C4-2B (cell line): ENCODE measurements around the gene CHCHD6.

Experiments used
- H3K27ac ChIP-seq: fragments of 450-650 bp; 2 replicates; pipeline ENCODE4 v1.5.1; 2017
- CTCF ChIP-seq: fragments of 450-650 bp; conservative IDR thresholded peaks from 2 replicates; pipeline ENCODE4 v1.5.1; 2017; ENCODE audit warnings: mild to moderate bottlenecking
- ZFX ChIP-seq: fragments of 450-650 bp; IDR thresholded peaks from 2 replicates; pipeline ENCODE4 v1.6.1; 2017

CHCHD6 gene

GRCh38 chr3:126765187-126766069, 61.4 kb downstream of the CHCHD6 start:
- no peak overlapping the region for H3K27ac ChIP-seq
- no peak for TF ChIP-seq ZFX
- TF ChIP-seq CTCF, result no peak

GRCh38 chr3:126766653-126767052, 62.6 kb downstream of the CHCHD6 start:
- H3K27ac ChIP-seq, result no peak overlapping the region
- TF ChIP-seq ZFX (no peak), CTCF (no peak)

- no peak overlapping the region for H3K27ac ChIP-seq
- TF ChIP-seq CTCF (no peak), ZFX (no peak)
Measured at GRCh38 chr3:126768903-126769302, 64.9 kb downstream of the CHCHD6 start.

- no peak for TF ChIP-seq ZFX
- no peak for TF ChIP-seq CTCF
- H3K27ac ChIP-seq, result no peak overlapping the region
Measured at GRCh38 chr3:126770096-126770495, 66.1 kb downstream of the CHCHD6 start.

- H3K27ac ChIP-seq, result no peak overlapping the region
- TF ChIP-seq ZFX, result no peak
- TF ChIP-seq CTCF, result no peak
Measured at GRCh38 chr3:126773167-126773566, 69.1 kb downstream of the CHCHD6 start.

GRCh38 chr3:126773783-126774182, 69.7 kb downstream of the CHCHD6 start:
- no peak for TF ChIP-seq ZFX
- TF ChIP-seq CTCF, result no peak
- no peak overlapping the region for H3K27ac ChIP-seq

- TF ChIP-seq ZFX (no peak), CTCF (no peak)
- H3K27ac ChIP-seq, result no peak overlapping the region
Measured at GRCh38 chr3:126777366-126777765, 73.3 kb downstream of the CHCHD6 start.
